GM23338 (cell line): ENCODE data around the gene POLK. TPM values are rescaled to one million over a fixed set of nuclear protein-coding genes. Genes with fewer than 3 reads are reported as not detected.

ENCODE experiments used
- ATAC-seq: fragments of 200-7000 bp; cut with Tn5 transposase; 3 replicates; pipeline ENCODE4 v1.9.1; 2020
- DNase-seq: peaks from one replicate; pipeline ENCODE4 v3.0.0-alpha.2; 2015; ENCODE audit warnings: low spot score
- H2AFZ ChIP-seq: fragments of 200-600 bp; sonication (generic); 2 replicates; pipeline ENCODE4 v1.8.0; 2016; ENCODE audit warnings: antibody characterized with exemption, mild to moderate bottlenecking, moderate library complexity
- H3F3A ChIP-seq: fragments of 200-600 bp; sonication (generic); replicated peaks from 2 replicates; pipeline ENCODE4 v1.8.0; 2017; ENCODE audit warnings: antibody characterized with exemption, mixed run types, low read depth
- H3K27ac ChIP-seq: fragments of 200-600 bp; sonication (generic); 2 replicates; pipeline ENCODE4 v1.6.1; 2016; ENCODE audit warnings: low read depth
- H3K27me3 ChIP-seq: fragments of 200-600 bp; sonication (generic); 2 replicates; pipeline ENCODE4 v1.8.0; 2016; ENCODE audit warnings: mild to moderate bottlenecking, mixed run types, moderate library complexity; ENCODE audit not compliant: insufficient read depth
- H3K36me3 ChIP-seq: fragments of 200-600 bp; sonication (generic); 2 replicates; pipeline ENCODE4 v1.8.0; 2016; ENCODE audit warnings: mild to moderate bottlenecking; ENCODE audit not compliant: insufficient read depth
- H3K4me1 ChIP-seq: fragments of 200-600 bp; sonication (generic); 2 replicates; pipeline ENCODE4 v1.8.0; 2016; ENCODE audit warnings: mild to moderate bottlenecking, moderate library complexity; ENCODE audit not compliant: insufficient read depth
- H3K4me2 ChIP-seq: fragments of 200-600 bp; sonication (generic); 2 replicates; pipeline ENCODE4 v1.7.1; 2017; ENCODE audit warnings: mixed run types
- H3K4me3 ChIP-seq: fragments of 200-600 bp; sonication (generic); 2 replicates; pipeline ENCODE4 v1.6.1; 2016; ENCODE audit warnings: mixed run types
- H3K79me2 ChIP-seq: fragments of 200-600 bp; sonication (generic); replicated peaks from 2 replicates; pipeline ENCODE4 v1.8.0; 2017; ENCODE audit warnings: mild to moderate bottlenecking; ENCODE audit not compliant: insufficient read depth
- H3K9me2 ChIP-seq: fragments of 200-600 bp; sonication (generic); 2 replicates; pipeline ENCODE4 v1.8.0; 2017; ENCODE audit not compliant: insufficient read depth
- H4K20me1 ChIP-seq: fragments of 200-600 bp; sonication (generic); replicated peaks from 2 replicates; pipeline ENCODE4 v1.8.0; 2017; ENCODE audit warnings: mild to moderate bottlenecking; ENCODE audit not compliant: insufficient read depth
- H3K27ac Mint-ChIP-seq: 2 replicates; pipeline ENCODE4 v1.8.0; 2020; ENCODE audit warnings: inconsistent platforms, mild to moderate bottlenecking, moderate library complexity, mixed read lengths
- H3K27me3 Mint-ChIP-seq: 3 replicates; pipeline ENCODE4 v1.8.0; 2022; ENCODE audit warnings: low read depth, mild to moderate bottlenecking, moderate library complexity, mixed read lengths, inconsistent platforms; ENCODE audit not compliant: insufficient read depth, poor library complexity
- H3K36me3 Mint-ChIP-seq: 3 replicates; pipeline ENCODE4 v1.8.0; 2021; ENCODE audit warnings: low read depth, mild to moderate bottlenecking, inconsistent platforms, moderate library complexity, mixed read lengths
- H3K4me1 Mint-ChIP-seq: 3 replicates; pipeline ENCODE4 v1.8.0; 2020; ENCODE audit warnings: mild to moderate bottlenecking, inconsistent platforms, mixed read lengths
- H3K4me3 Mint-ChIP-seq: 3 replicates; pipeline ENCODE4 v1.8.0; 2021; ENCODE audit warnings: moderate library complexity, mild to moderate bottlenecking, inconsistent platforms, mixed read lengths
- H3K9me3 Mint-ChIP-seq: 3 replicates; pipeline ENCODE4 v1.8.0; 2020; ENCODE audit warnings: moderate library complexity, mild to moderate bottlenecking, inconsistent platforms, mixed read lengths
- CTCF ChIP-seq, 2 experiments: fragments of 200-600 bp in 1 of 2; sonication (generic) in 1 of 2; conservative IDR thresholded peaks; 2 replicates each; pipeline versions ENCODE4 v1.5.1 to v1.6.1; 2016 to 2017; ENCODE audit warnings: antibody characterized with exemption in 2 of 2, low read depth in 2 of 2, mild to moderate bottlenecking in 2 of 2, moderate library complexity in 1 of 2
- ETS1 ChIP-seq: IDR thresholded peaks from 2 replicates; pipeline ENCODE4 v1.6.1; 2016; ENCODE audit warnings: antibody characterized with exemption
- EZH2 ChIP-seq: fragments of 200-600 bp; sonication (generic); IDR thresholded peaks from one replicate; pipeline ENCODE4 v1.8.0; 2017; ENCODE audit warnings: antibody characterized with exemption, mild to moderate bottlenecking, low read depth; ENCODE audit not compliant: unreplicated experiment
- EZH2phosphoT487 ChIP-seq: fragments of 200-600 bp; sonication (generic); IDR thresholded peaks from one replicate; pipeline ENCODE4 v1.8.1; 2018; ENCODE audit warnings: antibody characterized with exemption; ENCODE audit not compliant: unreplicated experiment
- JUNB ChIP-seq: IDR thresholded peaks from one replicate; pipeline ENCODE4 v1.6.1; 2016; ENCODE audit warnings: antibody characterized with exemption; ENCODE audit not compliant: unreplicated experiment
- NANOG ChIP-seq: IDR thresholded peaks from 2 replicates; pipeline ENCODE4 v1.6.1; 2016; ENCODE audit warnings: antibody characterized with exemption, borderline replicate concordance
- POLR2AphosphoS5 ChIP-seq: IDR thresholded peaks from 2 replicates; pipeline ENCODE4 v1.6.1; 2016; ENCODE audit warnings: antibody characterized with exemption, low read depth
- REST ChIP-seq: IDR thresholded peaks from one replicate; pipeline ENCODE4 v1.6.1; 2018; ENCODE audit warnings: antibody characterized with exemption; ENCODE audit not compliant: unreplicated experiment
- STAT1 ChIP-seq: IDR thresholded peaks from one replicate; pipeline ENCODE4 v1.6.1; 2016; ENCODE audit warnings: antibody characterized with exemption; ENCODE audit not compliant: unreplicated experiment
- ZNF462 ChIP-seq: fragments of 250-450 bp; sonication (Bioruptor Pico); IDR thresholded peaks from 2 replicates; pipeline ENCODE4 v1.5.0; 2020; ENCODE audit warnings: mild to moderate bottlenecking, moderate library complexity
- polyA plus RNA-seq: library from polyadenylated mRNA; unstranded; fragments of >200 nt; fragmentation: Nextera tagmentation; extraction: Ambion mirVana; gene quantifications from 2 replicates; pipeline ENCODE4 v1.2.1, GENCODE V29; 2016
- total RNA-seq: library from RNA; depleted of rRNA; stranded (reverse); fragments of >200 nt; shearing (Covaris generic); gene quantifications from 2 replicates; pipeline ENCODE4 v1.2.3, GENCODE V29; 2014

Gene POLK
- total and polyA plus RNA-seq, 2 experiments from 2014 or later: 6.3 to 14.5 TPM

GRCh38 chr5:75608870-75609269 is 97.2 kb downstream of the POLK start (continued):
- no peak for TF ChIP-seq REST

- H3K4me1 Mint-ChIP-seq: peaks cover 29% of the 10 kb centered on the region
- no peak for TF ChIP-seq ZNF462 (CRISPR knock-in tag)
- no peak for TF ChIP-seq CTCF (conservative IDR thresholded peaks at IDR 0.05; ENCODE audit: low read depth in 2 of 2)
- no peak for TF ChIP-seq STAT1
- TF ChIP-seq EZH2: no peak
- no peak for TF ChIP-seq NANOG
- no peak for TF ChIP-seq EZH2phosphoT487
- TF ChIP-seq ETS1: no peak
- TF ChIP-seq POLR2AphosphoS5: no peak
- TF ChIP-seq JUNB: no peak
Observed at GRCh38 chr5:75610201-75610600, 98.5 kb downstream of the POLK start.

More at GRCh38 chr5:75610201-75610600, 98.5 kb downstream of the POLK start:
- no peaks in the 10 kb centered on the region for H3K79me2 ChIP-seq
- Mint-ChIP-seq H3K27ac (no peak overlapping the region), H3K9me3 (no peaks in the 10 kb centered on the region; the same call in 2 of the 3 replicates), H3K4me3 (peak overlapping the region; percentile 83; the same call in 2 of the 3 replicates), H3K27me3 (peaks cover 6% of the 10 kb centered on the region), H3K36me3 (no peaks in the 10 kb centered on the region)
- no peaks in the 10 kb centered on the region for H3K36me3 ChIP-seq
- H3K4me2 ChIP-seq: peak overlapping the region; percentile 96
- no peak overlapping the region for H3K27ac ChIP-seq
- H2AFZ ChIP-seq: no peak overlapping the region
- ATAC-seq (peak; percentile 11; the same call in 2 of the 3 replicates), DNase-seq (peak; percentile 65)
- no peaks in the 10 kb centered on the region for H3F3A ChIP-seq
- peak overlapping the region; percentile 78; the same call in 1 of the 2 replicates for H3K4me3 ChIP-seq
- no peaks in the 10 kb centered on the region for H3K27me3 ChIP-seq
- H4K20me1 ChIP-seq: no peaks in the 10 kb centered on the region
- peaks cover 20% of the 10 kb centered on the region for H3K4me1 ChIP-seq
- peaks cover 5% of the 10 kb centered on the region; the same call in 1 of the 2 replicates for H3K9me2 ChIP-seq
